22Rv1 (cell line): ENCODE measurements around the gene SNX10.

ENCODE experiments used
- CTCF ChIP-seq: fragments of 450-650 bp; IDR thresholded peaks from 2 replicates; pipeline ENCODE4 v1.5.1; 2017; ENCODE audit warnings: mild to moderate bottlenecking
- ZFX ChIP-seq: fragments of 450-650 bp; IDR thresholded peaks from 2 replicates; pipeline ENCODE4 v1.6.1; 2017; ENCODE audit warnings: antibody characterized with exemption, borderline replicate concordance

GRCh38 chr7:26346611-26347203, 55.0 kb downstream of the SNX10 start:
- TF ChIP-seq CTCF (no peak), ZFX (no peak)
